HUES48 (cell line): ENCODE results near the gene LLGL1.

ENCODE experiments used
- H3K27ac ChIP-seq: one replicate; pipeline ENCODE4 v1.7.0; 2013; ENCODE audit warnings: low read depth, low read length, inconsistent platforms
- H3K27me3 ChIP-seq: 2 replicates; pipeline ENCODE4 v1.6.1; 2013; ENCODE audit warnings: mild to moderate bottlenecking, low read length; ENCODE audit not compliant: control insufficient read depth, insufficient read depth
- H3K36me3 ChIP-seq: 2 replicates; pipeline ENCODE4 v1.6.1; 2013; ENCODE audit warnings: low read length; ENCODE audit not compliant: control insufficient read depth, insufficient read depth
- H3K4me1 ChIP-seq: 2 replicates; pipeline ENCODE4 v1.6.1; 2013; ENCODE audit warnings: mild to moderate bottlenecking, low read length; ENCODE audit not compliant: control insufficient read depth, insufficient read depth
- H3K4me3 ChIP-seq: 2 replicates; pipeline ENCODE4 v1.5.1; 2013; ENCODE audit warnings: mild to moderate bottlenecking, low read depth, low read length
- H3K9ac ChIP-seq: 2 replicates; pipeline ENCODE4 v1.6.1; 2013; ENCODE audit warnings: mild to moderate bottlenecking, low read depth, low read length, moderate library complexity
- H3K9me3 ChIP-seq: 2 replicates; pipeline ENCODE4 v1.6.1; 2013; ENCODE audit warnings: low read length; ENCODE audit not compliant: control insufficient read depth, insufficient read depth

Gene LLGL1

GRCh38 chr17:18217412-18218015 lies 7.9 kb upstream of the LLGL1 start:
- H3K4me1 ChIP-seq, result no peaks in the 10 kb centered on the region
- no peak overlapping the region for H3K9ac ChIP-seq
- H3K36me3 ChIP-seq, result no peaks in the 10 kb centered on the region
- no peaks in the 10 kb centered on the region for H3K27me3 ChIP-seq
- H3K4me3 ChIP-seq, result no peak overlapping the region
- H3K9me3 ChIP-seq, result no peaks in the 10 kb centered on the region
- H3K27ac ChIP-seq, result no peak overlapping the region

GRCh38 chr17:18218756-18219415 lies 6.5 kb upstream of the LLGL1 start:
- H3K9ac ChIP-seq, result no peak overlapping the region
- no peaks in the 10 kb centered on the region for H3K27me3 ChIP-seq
- no peaks in the 10 kb centered on the region for H3K36me3 ChIP-seq
- no peaks in the 10 kb centered on the region for H3K9me3 ChIP-seq
- H3K4me1 ChIP-seq, result peaks cover under 1% of the 10 kb centered on the region; the same call in 1 of the 2 replicates
- H3K27ac ChIP-seq, result no peak overlapping the region
- no peak overlapping the region for H3K4me3 ChIP-seq

- Histone ChIP-seq H3K9ac (peak overlapping the region; percentile 95), H3K36me3 (no peaks in the 10 kb centered on the region), H3K4me1 (peaks cover 15% of the 10 kb centered on the region), H3K9me3 (no peaks in the 10 kb centered on the region), H3K27me3 (no peaks in the 10 kb centered on the region), H3K27ac (peak overlapping the region; percentile 99), H3K4me3 (peak overlapping the region; percentile 81)
Measured at GRCh38 chr17:18224053-18224386, 1.4 kb upstream of the LLGL1 start.

DNA sequence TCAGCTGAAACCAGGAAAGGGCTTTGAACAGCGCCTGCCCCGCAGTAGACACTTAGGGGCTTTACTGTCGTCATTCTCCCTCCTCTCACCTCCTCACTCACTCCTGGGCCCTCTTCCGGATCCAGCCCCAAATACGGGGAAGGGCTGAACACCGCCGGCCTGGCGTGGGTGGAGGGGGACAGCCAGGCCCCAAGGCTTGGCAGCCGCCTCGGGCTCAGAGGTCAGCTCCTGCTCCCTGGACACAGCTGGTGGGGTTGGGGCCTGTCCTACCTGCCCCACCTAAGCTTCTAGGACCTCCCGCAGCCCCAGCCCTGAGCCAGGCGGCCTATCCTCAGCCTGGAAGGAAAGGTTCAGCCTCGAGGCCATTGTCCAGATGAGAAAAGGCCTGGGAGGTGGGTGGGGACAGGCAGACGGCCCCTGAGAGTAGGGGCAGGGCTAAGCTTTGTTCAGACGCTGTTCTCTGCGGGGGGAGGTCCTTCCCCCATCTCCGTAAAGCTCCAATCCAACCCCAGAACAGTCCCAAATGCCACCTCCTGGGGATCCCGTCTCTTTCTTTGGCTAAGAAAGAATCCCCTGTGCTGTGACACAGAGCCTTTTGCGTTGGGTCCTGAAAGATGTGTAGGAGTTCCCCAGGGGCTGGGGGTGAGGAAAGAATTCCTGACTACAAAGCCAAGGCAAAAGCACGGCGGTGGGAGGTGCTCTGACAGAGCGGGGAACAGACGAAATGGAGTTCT lies 881 bp upstream of the LLGL1 start:
- peak overlapping the region; percentile 95 for H3K9ac ChIP-seq
- peak overlapping the region; percentile 99 for H3K27ac ChIP-seq

GRCh38 chr17:18225642-18226283 lies 328 bp downstream of the LLGL1 start:
- Histone ChIP-seq H3K4me3 (peak overlapping the region; percentile 95), H3K27ac (peak overlapping the region; percentile 44)

More for the DNA sequence above, 881 bp upstream of the LLGL1 start:
- Histone ChIP-seq H3K9me3 (no peaks in the 10 kb centered on the region), H3K4me1 (peaks cover 15% of the 10 kb centered on the region), H3K36me3 (no peaks in the 10 kb centered on the region), H3K4me3 (peak overlapping the region; percentile 81), H3K27me3 (no peaks in the 10 kb centered on the region)

DNA sequence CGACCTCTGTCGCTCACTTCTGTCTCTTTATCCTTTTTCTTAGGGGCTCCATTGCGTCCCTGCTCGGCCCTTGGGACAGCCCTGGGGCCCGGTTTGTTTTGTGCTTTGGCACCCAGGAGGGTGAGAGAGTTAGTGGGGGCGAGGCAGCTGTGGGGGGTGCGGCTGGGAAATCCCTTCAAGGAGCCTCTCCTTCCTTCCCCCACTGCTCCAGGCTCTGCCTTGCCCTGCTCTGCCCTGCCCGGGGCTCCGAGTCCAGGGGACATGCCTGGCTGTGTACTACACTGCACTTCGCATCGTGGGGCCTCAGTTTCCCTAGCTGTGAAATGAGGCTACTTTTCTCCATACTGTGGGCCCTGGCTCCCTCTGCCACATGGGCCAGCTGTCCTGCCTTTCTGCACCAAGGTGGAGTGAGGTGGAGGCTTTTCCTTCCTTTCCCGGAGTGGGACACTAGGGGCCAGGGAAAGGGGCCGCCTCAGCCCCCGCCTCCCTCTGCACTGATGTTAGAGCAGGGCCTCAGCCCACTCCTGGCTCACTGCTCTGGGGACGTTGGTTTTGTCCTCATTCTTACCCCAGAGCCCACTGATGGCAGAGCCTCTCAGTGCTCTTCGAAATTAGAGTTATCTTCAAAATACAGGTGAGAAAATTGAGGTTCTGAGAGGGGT lies 980 bp downstream of the LLGL1 start:
- Histone ChIP-seq H3K9me3 (no peaks in the 10 kb centered on the region), H3K9ac (peak overlapping the region; percentile 72), H3K27me3 (no peaks in the 10 kb centered on the region), H3K36me3 (0 out of 2 replicates have a peak, but pooled peaks cover 3% of the 10 kb centered on the region), H3K4me3 (peak overlapping the region; percentile 95), H3K4me1 (peaks cover 15% of the 10 kb centered on the region), H3K27ac (no peak overlapping the region)

More at GRCh38 chr17:18225642-18226283, 328 bp downstream of the LLGL1 start:
- Histone ChIP-seq H3K4me1 (peaks cover 15% of the 10 kb centered on the region), H3K9ac (peak overlapping the region; percentile 72), H3K27me3 (no peaks in the 10 kb centered on the region), H3K9me3 (no peaks in the 10 kb centered on the region), H3K36me3 (0 out of 2 replicates have a peak, but pooled peaks cover 3% of the 10 kb centered on the region)

- H3K27ac ChIP-seq, result no peak overlapping the region
- no peak overlapping the region for H3K4me3 ChIP-seq
- H3K36me3 ChIP-seq, result peaks cover 12% of the 10 kb centered on the region
- no peaks in the 10 kb centered on the region for H3K27me3 ChIP-seq
- H3K9me3 ChIP-seq, result no peaks in the 10 kb centered on the region
- H3K9ac ChIP-seq, result no peak overlapping the region
- peaks cover 15% of the 10 kb centered on the region for H3K4me1 ChIP-seq
Measured at GRCh38 chr17:18227635-18228034, 2.2 kb downstream of the LLGL1 start.

DNA sequence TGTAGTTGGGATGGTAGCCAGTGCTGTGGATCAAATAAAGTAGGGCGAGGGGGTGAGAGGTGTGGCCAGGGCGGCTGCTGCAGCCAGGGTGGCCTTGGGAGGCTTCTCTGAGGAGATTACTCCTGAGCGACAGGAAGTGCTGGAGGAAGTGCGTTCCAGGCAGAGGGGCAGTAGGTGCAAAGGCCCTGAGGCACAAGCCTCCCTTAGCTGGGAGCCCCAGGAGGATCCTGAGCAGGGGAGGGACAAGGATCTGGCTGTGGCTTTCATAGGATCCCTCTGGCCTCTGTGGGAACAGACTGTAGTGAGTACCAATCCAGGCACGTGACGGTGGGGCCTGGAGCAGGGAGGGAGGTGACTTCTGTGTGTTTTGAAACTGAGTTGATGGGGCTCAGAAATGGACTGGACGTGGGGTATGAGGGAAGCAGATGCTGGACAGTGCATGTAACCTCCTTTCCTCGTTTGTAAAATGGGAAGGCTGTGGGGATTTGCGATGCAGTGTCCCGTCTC lies 2.8 kb downstream of the LLGL1 start:
- Histone ChIP-seq H3K27ac (no peak overlapping the region), H3K4me1 (peaks cover 15% of the 10 kb centered on the region), H3K27me3 (no peaks in the 10 kb centered on the region), H3K36me3 (peaks cover 17% of the 10 kb centered on the region), H3K4me3 (no peak overlapping the region), H3K9me3 (no peaks in the 10 kb centered on the region), H3K9ac (no peak overlapping the region)

DNA sequence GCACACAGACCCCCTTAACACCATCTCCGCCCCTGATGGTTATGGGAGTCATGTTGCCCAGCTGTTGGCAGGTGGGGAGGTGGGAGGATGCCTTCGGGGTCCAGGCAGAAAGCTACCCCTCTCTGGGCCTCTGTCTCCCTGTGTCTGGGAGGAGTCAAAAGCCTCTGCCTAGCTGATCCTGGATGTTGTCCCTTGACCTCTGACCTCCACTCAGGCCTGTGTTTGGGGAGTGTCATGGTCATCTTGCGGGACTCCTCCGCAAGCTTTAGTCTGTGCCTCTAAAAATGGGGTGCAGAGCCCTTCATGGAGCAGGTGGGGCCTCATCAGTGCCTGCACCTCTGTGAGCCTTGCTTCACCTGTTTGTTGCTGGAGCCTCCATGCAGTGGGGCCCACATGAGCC lies 3.8 kb downstream of the LLGL1 start:
- peaks cover 10% of the 10 kb centered on the region for H3K4me1 ChIP-seq
- no peaks in the 10 kb centered on the region for H3K27me3 ChIP-seq
- no peak overlapping the region for H3K27ac ChIP-seq
- H3K36me3 ChIP-seq, result peaks cover 28% of the 10 kb centered on the region
- no peak overlapping the region for H3K4me3 ChIP-seq
- H3K9ac ChIP-seq, result no peak overlapping the region
- no peaks in the 10 kb centered on the region for H3K9me3 ChIP-seq

DNA sequence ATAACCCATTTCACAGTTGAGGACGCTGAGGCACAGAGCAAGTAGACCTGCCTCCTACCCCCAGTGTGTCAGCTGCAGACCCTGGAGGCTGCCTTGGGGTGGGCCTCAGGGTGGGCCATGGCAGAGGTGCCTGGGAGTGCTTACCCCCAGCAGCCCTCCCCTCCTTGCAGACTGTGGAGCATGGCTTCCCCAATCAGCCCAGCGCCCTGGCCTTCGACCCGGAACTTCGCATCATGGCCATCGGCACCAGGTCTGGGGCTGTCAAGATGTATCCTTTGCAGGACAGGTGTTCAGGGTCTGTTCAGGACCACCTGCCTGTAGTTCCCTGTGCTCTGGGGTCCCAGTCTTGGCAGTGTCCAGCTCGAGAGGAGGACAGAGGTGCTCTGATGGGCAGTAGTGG lies 4.3 kb downstream of the LLGL1 start:
- Histone ChIP-seq H3K27me3 (no peaks in the 10 kb centered on the region), H3K4me3 (no peak overlapping the region), H3K9me3 (no peaks in the 10 kb centered on the region), H3K9ac (no peak overlapping the region), H3K4me1 (peaks cover 8% of the 10 kb centered on the region; the same call in 1 of the 2 replicates), H3K36me3 (peaks cover 33% of the 10 kb centered on the region), H3K27ac (no peak overlapping the region)
